MV-4-11 (cell line): Measurements from ENCODE around the gene RFC4.
"Not testable (repeated sequence)": the region's sequence is repeated elsewhere in the genome, so short reads cannot be mapped to it uniquely, and the experiment has no call there.

Source experiments
- DNase-seq: peaks from one replicate; lab custom pipeline; 2025; lab: John Stamatoyannopoulos, UW

Gene RFC4

GRCh38 chr3:186806089-186807055 lies at the start of gene RFC4:
RFC4 (minus strand) TSS chr3:186806482; CDS start chr3:186804713, 1,769 bp downstream.
- DNase-seq: peak; percentile 78

GRCh38 chr3:186854954-186855353 lies 48.7 kb upstream of the RFC4 start:
- DNase-seq: no peak

- DNase-seq: no peak
These were observed 47.9 kb upstream of the RFC4 start for GRCh38 chr3:186854146-186854545.

- DNase-seq: no peak
These were observed 46.7 kb upstream of the RFC4 start for GRCh38 chr3:186852994-186853393.

GRCh38 chr3:186851835-186852234 lies 45.6 kb upstream of the RFC4 start:
- not testable (repeated sequence) for DNase-seq

GRCh38 chr3:186849374-186849975 lies 43.2 kb upstream of the RFC4 start:
- DNase-seq: peak; percentile 13

GRCh38 chr3:186847437-186847836 lies 41.2 kb upstream of the RFC4 start:
- DNase-seq: peak; percentile 27

GRCh38 chr3:186845756-186846155 lies 39.5 kb upstream of the RFC4 start:
- no peak for DNase-seq

- DNase-seq: no peak
These were observed 38.6 kb upstream of the RFC4 start for GRCh38 chr3:186844908-186845307.

- no peak for DNase-seq
These were observed 36.8 kb upstream of the RFC4 start for GRCh38 chr3:186843039-186843432.

GRCh38 chr3:186842426-186843038 lies 36.2 kb upstream of the RFC4 start, which contains the start of gene ADIPOQ:
ADIPOQ (plus strand) TSS chr3:186842710; CDS start chr3:186853059, 10,349 bp downstream.
- DNase-seq: no peak

GRCh38 chr3:186841620-186842019 lies 35.3 kb upstream of the RFC4 start:
- no peak for DNase-seq

- peak; percentile 82 for DNase-seq
These were observed 33.8 kb upstream of the RFC4 start for GRCh38 chr3:186839874-186840641.

GRCh38 chr3:186832276-186832675 lies 26.0 kb upstream of the RFC4 start:
- DNase-seq: no peak

- DNase-seq: no peak
These were observed 25.5 kb upstream of the RFC4 start for GRCh38 chr3:186831798-186832197.

- DNase-seq: no peak
These were observed 22.1 kb upstream of the RFC4 start for GRCh38 chr3:186828340-186828739.

- DNase-seq: peak; percentile 79
These were observed 20.9 kb upstream of the RFC4 start for GRCh38 chr3:186826976-186827857.

- DNase-seq: no peak
These were observed 20.2 kb upstream of the RFC4 start for GRCh38 chr3:186826410-186826975.

GRCh38 chr3:186825872-186826409 lies 19.7 kb upstream of the RFC4 start:
- DNase-seq: no peak

- peak; percentile 58 for DNase-seq
These were observed 19.1 kb upstream of the RFC4 start for GRCh38 chr3:186825294-186825821.
